Measurements from ENCODE around the gene ZNF414.

Gene ZNF414

GRCh38 chr19:8490395-8490760 lies 23.6 kb downstream of the ZNF414 start:
- no peak for TF ChIP-seq CTCF (conservative IDR thresholded peaks at IDR 0.05; ENCODE audit: low read depth, low read length)
- no peak for DNase-seq (ENCODE audit: low read depth)
- no peak overlapping the region for H3K4me3 ChIP-seq (ENCODE audit: low read length)

- no peak overlapping the region for H3K4me3 ChIP-seq (ENCODE audit: low read length)
- no peak for TF ChIP-seq CTCF (conservative IDR thresholded peaks at IDR 0.05; ENCODE audit: low read depth, low read length)
- no peak for DNase-seq (ENCODE audit: low read depth)
Measured at GRCh38 chr19:8489561-8490394, 24.2 kb downstream of the ZNF414 start.

- no peak overlapping the region for H3K4me3 ChIP-seq (ENCODE audit: low read length)
- DNase-seq (ENCODE audit: low read depth): no peak
- TF ChIP-seq CTCF (conservative IDR thresholded peaks at IDR 0.05; ENCODE audit: low read depth, low read length): no peak
Measured at GRCh38 chr19:8488365-8488764, 25.6 kb downstream of the ZNF414 start.

- no peak for TF ChIP-seq CTCF (conservative IDR thresholded peaks at IDR 0.05; ENCODE audit: low read depth, low read length)
- no peak overlapping the region for H3K4me3 ChIP-seq (ENCODE audit: low read length)
- DNase-seq (ENCODE audit: low read depth): no peak
Measured at GRCh38 chr19:8487137-8487851, 26.7 kb downstream of the ZNF414 start.

- DNase-seq (ENCODE audit: low read depth): no peak
- no peak overlapping the region for H3K4me3 ChIP-seq (ENCODE audit: low read length)
- no peak for TF ChIP-seq CTCF (conservative IDR thresholded peaks at IDR 0.05; ENCODE audit: low read depth, low read length)
Measured at GRCh38 chr19:8486661-8487136, 27.3 kb downstream of the ZNF414 start.

GRCh38 chr19:8485561-8486371 lies 28.2 kb downstream of the ZNF414 start:
- no peak for DNase-seq (ENCODE audit: low read depth)
- no peak overlapping the region for H3K4me3 ChIP-seq (ENCODE audit: low read length)
- no peak for TF ChIP-seq CTCF (conservative IDR thresholded peaks at IDR 0.05; ENCODE audit: low read depth, low read length)

All from retinal pigment epithelial cell (primary cell).